Neural progenitor cell (in vitro differentiated cells): ENCODE measurements around the gene MTHFS. TPM values are rescaled to one million over a fixed set of nuclear protein-coding genes. Genes with fewer than 3 reads are reported as not detected.

Experiments used
- DNase-seq: peaks from one replicate; pipeline ENCODE4 v3.0.0-alpha.2; 2016; ENCODE audit warnings: low spot score
- H2AFZ ChIP-seq: fragments of 200-600 bp; sonication (generic); replicated peaks from 2 replicates; pipeline ENCODE4 v1.6.1; 2016; ENCODE audit warnings: antibody characterized with exemption
- H3F3A ChIP-seq: fragments of 200-600 bp; sonication (generic); 2 replicates; pipeline ENCODE4 v1.6.1; 2016; ENCODE audit warnings: antibody characterized with exemption, low read depth
- H3K27ac ChIP-seq: fragments of 200-600 bp; sonication (generic); 2 replicates; pipeline ENCODE4 v1.5.1; 2016; ENCODE audit warnings: mild to moderate bottlenecking
- H3K27me3 ChIP-seq: fragments of 200-600 bp; sonication (generic); 2 replicates; pipeline ENCODE4 v1.6.1; 2016; ENCODE audit warnings: mild to moderate bottlenecking, moderate library complexity
- H3K36me3 ChIP-seq: fragments of 200-600 bp; sonication (generic); 2 replicates; pipeline ENCODE4 v1.5.1; 2016
- H3K4me1 ChIP-seq: fragments of 200-600 bp; sonication (generic); 2 replicates; pipeline ENCODE4 v1.6.1; 2016; ENCODE audit warnings: mixed run types
- H3K4me2 ChIP-seq: fragments of 200-600 bp; sonication (generic); 2 replicates; pipeline ENCODE4 v1.6.1; 2016
- H3K4me3 ChIP-seq: fragments of 200-600 bp; sonication (generic); 2 replicates; pipeline ENCODE4 v1.5.1; 2016
- H3K79me2 ChIP-seq: fragments of 200-600 bp; sonication (generic); 2 replicates; pipeline ENCODE4 v1.6.1; 2016; ENCODE audit warnings: low read depth
- H3K9ac ChIP-seq: fragments of 200-600 bp; sonication (generic); 2 replicates; pipeline ENCODE4 v1.6.1; 2016
- H3K9me3 ChIP-seq: fragments of 200-600 bp; sonication (generic); 2 replicates; pipeline ENCODE4 v1.5.1; 2016; ENCODE audit warnings: low read depth
- H4K20me1 ChIP-seq: fragments of 200-600 bp; sonication (generic); 2 replicates; pipeline ENCODE4 v1.6.1; 2016; ENCODE audit warnings: low read depth
- H3K27ac Mint-ChIP-seq: 3 replicates; pipeline ENCODE4 v1.8.0; 2021; ENCODE audit warnings: mixed read lengths
- H3K27me3 Mint-ChIP-seq: 2 replicates; pipeline ENCODE4 v1.8.0; 2022; ENCODE audit warnings: low read depth, mild to moderate bottlenecking, inconsistent platforms, moderate library complexity, mixed read lengths; ENCODE audit not compliant: insufficient read depth
- H3K36me3 Mint-ChIP-seq: 3 replicates; pipeline ENCODE4 v1.8.0; 2021; ENCODE audit warnings: mixed read lengths
- H3K4me1 Mint-ChIP-seq: 3 replicates; pipeline ENCODE4 v1.8.0; 2021; ENCODE audit warnings: mixed read lengths
- H3K4me3 Mint-ChIP-seq: 3 replicates; pipeline ENCODE4 v1.8.0; 2021; ENCODE audit warnings: mild to moderate bottlenecking, moderate library complexity, mixed read lengths
- H3K9me3 Mint-ChIP-seq: 3 replicates; pipeline ENCODE4 v1.8.0; 2020; ENCODE audit warnings: mixed read lengths
- CTCF ChIP-seq: fragments of 200-600 bp; sonication (generic); IDR thresholded peaks from 2 replicates; pipeline ENCODE4 v1.5.1; 2017; ENCODE audit warnings: antibody characterized with exemption, mild to moderate bottlenecking
- EZH2 ChIP-seq: fragments of 200-600 bp; sonication (generic); IDR thresholded peaks from 2 replicates; pipeline ENCODE4 v1.6.1; 2017; ENCODE audit warnings: antibody characterized with exemption, mild to moderate bottlenecking, moderate library complexity
- EZH2phosphoT487 ChIP-seq: fragments of 200-600 bp; sonication (generic); IDR thresholded peaks from 2 replicates; pipeline ENCODE4 v1.6.1; 2017; ENCODE audit warnings: antibody characterized with exemption
- total RNA-seq: library from RNA; depleted of rRNA; stranded (reverse); fragments of >200 nt; gene quantifications from 2 replicates; pipeline ENCODE4 v1.2.3, GENCODE V29; 2015; ENCODE audit warnings: low replicate concordance

Gene MTHFS
- total RNA-seq, 1 donor from 2014 or later: 28.9 TPM

GRCh38 chr15:79853492-79854328, 43.1 kb downstream of the MTHFS start:
- H3K9ac ChIP-seq: no peak overlapping the region
- no peaks in the 10 kb centered on the region for H3K4me1 ChIP-seq
- H3K27ac Mint-ChIP-seq: no peak overlapping the region
- no peaks in the 10 kb centered on the region for H3K27me3 ChIP-seq
- H3K4me2 ChIP-seq: no peak overlapping the region
- no peak overlapping the region for H3K4me3 ChIP-seq
- H3K4me3 Mint-ChIP-seq: no peak overlapping the region
- H3K9me3 Mint-ChIP-seq: no peaks in the 10 kb centered on the region
- no peaks in the 10 kb centered on the region for H3K9me3 ChIP-seq
- H3K4me1 Mint-ChIP-seq: peaks cover 3% of the 10 kb centered on the region
- no peak overlapping the region for H3K27ac ChIP-seq
- H3K36me3 Mint-ChIP-seq: no peaks in the 10 kb centered on the region
- H3K27me3 Mint-ChIP-seq: no peaks in the 10 kb centered on the region
- H4K20me1 ChIP-seq: no peaks in the 10 kb centered on the region
- peaks cover 6% of the 10 kb centered on the region for H3F3A ChIP-seq
- peaks cover 5% of the 10 kb centered on the region for H3K36me3 ChIP-seq
- H3K79me2 ChIP-seq: peaks cover 31% of the 10 kb centered on the region
- TF ChIP-seq CTCF (peak; percentile 96), EZH2 (no peak), EZH2phosphoT487 (no peak)
- H2AFZ ChIP-seq: no peak overlapping the region
- DNase-seq: peak; percentile 77

- Histone ChIP-seq H2AFZ (no peak overlapping the region), H3K27ac (no peak overlapping the region), H3K27me3 (no peaks in the 10 kb centered on the region), H3K4me1 (no peaks in the 10 kb centered on the region), H4K20me1 (peaks cover under 1% of the 10 kb centered on the region), H3F3A (peaks cover 6% of the 10 kb centered on the region), H3K4me2 (no peak overlapping the region), H3K9ac (no peak overlapping the region), H3K36me3 (peaks cover 5% of the 10 kb centered on the region), H3K9me3 (no peaks in the 10 kb centered on the region), H3K79me2 (peaks cover 47% of the 10 kb centered on the region), H3K4me3 (no peak overlapping the region)
- TF ChIP-seq CTCF (peak; percentile 78), EZH2phosphoT487 (no peak)
- Mint-ChIP-seq H3K27ac (no peak overlapping the region), H3K9me3 (no peaks in the 10 kb centered on the region), H3K27me3 (no peaks in the 10 kb centered on the region), H3K4me1 (peaks cover 11% of the 10 kb centered on the region), H3K36me3 (peaks cover 6% of the 10 kb centered on the region), H3K4me3 (no peak overlapping the region)
- DNase-seq: peak; percentile 46
Measured at GRCh38 chr15:79849789-79850188, 47.0 kb downstream of the MTHFS start.

- no peak for DNase-seq
- no peaks in the 10 kb centered on the region for H3K36me3 ChIP-seq
- no peaks in the 10 kb centered on the region for H3F3A ChIP-seq
- peaks cover 32% of the 10 kb centered on the region for H3K79me2 ChIP-seq
- H3K27ac Mint-ChIP-seq: no peak overlapping the region
- no peaks in the 10 kb centered on the region for H3K9me3 Mint-ChIP-seq
- no peaks in the 10 kb centered on the region for H3K4me1 ChIP-seq
- TF ChIP-seq EZH2 (no peak), CTCF (no peak), EZH2phosphoT487 (no peak)
- no peak overlapping the region for H3K4me3 Mint-ChIP-seq
- H3K27ac ChIP-seq: no peak overlapping the region
- no peak overlapping the region for H3K4me3 ChIP-seq
- peaks cover 16% of the 10 kb centered on the region for H3K36me3 Mint-ChIP-seq
- no peaks in the 10 kb centered on the region for H3K27me3 ChIP-seq
- H4K20me1 ChIP-seq: peaks cover 12% of the 10 kb centered on the region
- H3K4me1 Mint-ChIP-seq: peaks cover 10% of the 10 kb centered on the region
- no peak overlapping the region for H3K9ac ChIP-seq
- H3K27me3 Mint-ChIP-seq: no peaks in the 10 kb centered on the region
- no peak overlapping the region for H2AFZ ChIP-seq
- H3K9me3 ChIP-seq: no peaks in the 10 kb centered on the region
- no peak overlapping the region for H3K4me2 ChIP-seq
Measured at GRCh38 chr15:79846539-79846938, 50.3 kb downstream of the MTHFS start.
